Loucy (cell line): ENCODE measurements around the gene EPX.

Experiments
- H2AFZ ChIP-seq: fragments of 200-600 bp; sonication (generic); 2 replicates; pipeline ENCODE4 v1.6.0; 2016; ENCODE audit warnings: antibody characterized with exemption, mild to moderate bottlenecking, low read length, moderate library complexity
- H3F3A ChIP-seq: fragments of 200-600 bp; 2 replicates; pipeline ENCODE4 v1.6.0; 2016; ENCODE audit warnings: antibody characterized with exemption, low read depth, mild to moderate bottlenecking
- H3K27me3 ChIP-seq: fragments of 200-600 bp; sonication (generic); 2 replicates; pipeline ENCODE4 v1.6.1; 2014; ENCODE audit warnings: low read length, mild to moderate bottlenecking; ENCODE audit not compliant: insufficient read depth, poor library complexity, severe bottlenecking
- H3K36me3 ChIP-seq: fragments of 200-600 bp; sonication (generic); 2 replicates; pipeline ENCODE4 v1.6.1; 2016; ENCODE audit warnings: low read length; ENCODE audit not compliant: insufficient read depth
- H3K4me1 ChIP-seq: fragments of 200-600 bp; sonication (generic); 2 replicates; pipeline ENCODE4 v1.5.1; 2014; ENCODE audit warnings: low read length, mild to moderate bottlenecking; ENCODE audit not compliant: insufficient read depth, poor library complexity, severe bottlenecking
- H3K4me2 ChIP-seq: fragments of 200-600 bp; sonication (generic); 2 replicates; pipeline ENCODE4 v1.6.0; 2014; ENCODE audit warnings: antibody characterized with exemption, low read length, low read depth, mild to moderate bottlenecking; ENCODE audit not compliant: poor library complexity, severe bottlenecking
- H3K4me3 ChIP-seq: fragments of 200-600 bp; sonication (generic); 2 replicates; pipeline ENCODE4 v1.5.1; 2014; ENCODE audit warnings: low read length, mild to moderate bottlenecking, mixed read lengths; ENCODE audit not compliant: poor library complexity, severe bottlenecking
- H3K79me2 ChIP-seq: fragments of 200-600 bp; sonication (generic); 2 replicates; pipeline ENCODE4 v1.6.1; 2014; ENCODE audit warnings: low read length; ENCODE audit not compliant: insufficient read depth
- H3K9ac ChIP-seq: fragments of 200-600 bp; sonication (generic); 2 replicates; pipeline ENCODE4 v1.6.0; 2014; ENCODE audit warnings: mild to moderate bottlenecking, low read depth, low read length, moderate library complexity; ENCODE audit not compliant: poor library complexity, severe bottlenecking
- H3K9me2 ChIP-seq: fragments of 200-600 bp; sonication (generic); replicated peaks from 2 replicates; pipeline ENCODE4 v1.6.1; 2016; ENCODE audit warnings: low read depth, low read length, mixed read lengths
- H3K9me3 ChIP-seq: fragments of 200-600 bp; sonication (generic); 2 replicates; pipeline ENCODE4 v1.6.1; 2014; ENCODE audit warnings: mild to moderate bottlenecking, antibody characterized with exemption, low read length, low read depth; ENCODE audit not compliant: insufficient read depth
- H4K20me1 ChIP-seq: fragments of 200-600 bp; sonication (generic); 2 replicates; pipeline ENCODE4 v1.6.0; 2014; ENCODE audit warnings: antibody characterized with exemption, low read length, mild to moderate bottlenecking; ENCODE audit not compliant: insufficient read depth, poor library complexity, severe bottlenecking
- CTCF ChIP-seq: fragments of 200-600 bp; sonication (generic); conservative IDR thresholded peaks from 2 replicates; pipeline ENCODE4 v1.5.1; 2014; ENCODE audit warnings: mild to moderate bottlenecking, antibody characterized with exemption, low read length
- EZH2phosphoT487 ChIP-seq: fragments of 200-600 bp; IDR thresholded peaks from 2 replicates; pipeline ENCODE4 v1.6.1; 2018; ENCODE audit warnings: antibody characterized with exemption, mild to moderate bottlenecking, moderate library complexity, borderline replicate concordance

Gene EPX

GRCh38 chr17:58215685-58216084 lies 23.2 kb downstream of the EPX start:
- TF ChIP-seq EZH2phosphoT487, result no peak
- TF ChIP-seq CTCF, result peak; percentile 33; the same call in 1 of the 2 replicates
- Histone ChIP-seq H3K9ac (no peak overlapping the region), H3K36me3 (peaks cover 5% of the 10 kb centered on the region; the same call in 1 of the 2 replicates), H3K4me2 (no peak overlapping the region), H3K4me3 (no peak overlapping the region), H3F3A (no peaks in the 10 kb centered on the region), H3K79me2 (no peaks in the 10 kb centered on the region), H3K9me2 (no peaks in the 10 kb centered on the region), H3K9me3 (no peaks in the 10 kb centered on the region), H3K27me3 (no peaks in the 10 kb centered on the region), H4K20me1 (no peaks in the 10 kb centered on the region), H3K4me1 (peaks cover 13% of the 10 kb centered on the region), H2AFZ (no peak overlapping the region)

GRCh38 chr17:58217766-58218165 lies 25.2 kb downstream of the EPX start:
- no peaks in the 10 kb centered on the region for H4K20me1 ChIP-seq
- H3K9me2 ChIP-seq, result no peaks in the 10 kb centered on the region
- no peak overlapping the region for H3K4me2 ChIP-seq
- H3K36me3 ChIP-seq, result peaks cover 1% of the 10 kb centered on the region; the same call in 1 of the 2 replicates
- H3K4me3 ChIP-seq, result no peak overlapping the region
- no peaks in the 10 kb centered on the region for H3K9me3 ChIP-seq
- peaks cover 13% of the 10 kb centered on the region for H3K4me1 ChIP-seq
- H3K79me2 ChIP-seq, result no peaks in the 10 kb centered on the region
- no peak for TF ChIP-seq EZH2phosphoT487
- TF ChIP-seq CTCF, result no peak
- H3K9ac ChIP-seq, result no peak overlapping the region
- H3F3A ChIP-seq, result no peaks in the 10 kb centered on the region
- H2AFZ ChIP-seq, result no peak overlapping the region
- no peaks in the 10 kb centered on the region for H3K27me3 ChIP-seq

- Histone ChIP-seq H3F3A (no peaks in the 10 kb centered on the region), H3K79me2 (no peaks in the 10 kb centered on the region), H3K9me2 (no peaks in the 10 kb centered on the region), H3K36me3 (no peaks in the 10 kb centered on the region), H4K20me1 (no peaks in the 10 kb centered on the region), H3K9me3 (no peaks in the 10 kb centered on the region), H3K27me3 (no peaks in the 10 kb centered on the region), H2AFZ (peak within 1 kb of the TSS; percentile 96), H3K4me1 (peaks cover 13% of the 10 kb centered on the region), H3K9ac (peak within 1 kb of the TSS; percentile 74), H3K4me3 (peak within 1 kb of the TSS; percentile 76), H3K4me2 (peak within 1 kb of the TSS; percentile 87)
- no peak for TF ChIP-seq EZH2phosphoT487
- TF ChIP-seq CTCF, result peak; percentile 59
These were observed 26.7 kb downstream of the EPX start, which contains the start of gene MKS1 for GRCh38 chr17:58219007-58219788. Gene MKS1, minus strand, starts transcription at chr17:58219255. Its CDS starts 25 bp downstream, at chr17:58219230.
